Activated CD4-positive, CD25-positive, alpha-beta regulatory T cell treated with anti-CD3 and anti-CD28 coated beads, Interleukin-2, amount 50 U/mL, for 24 hours (primary cell): ENCODE data around the gene ENDOV.
A peak's percentile ranks its signal among the peaks of the same experiment; 100 is the strongest.

Experiments
- ATAC-seq, 2 donors: fragments of 150-1000 bp; cut with Tn5 transposase; one replicate each; pipeline ENCODE4 v1.10.0; 2021; ENCODE audit warnings: mild to moderate bottlenecking in 1 of 2, moderate library complexity in 1 of 2

The ENDOV gene

GRCh38 chr17:80449930-80450576 lies 35.1 kb downstream of the ENDOV start:
- no peak for ATAC-seq

- ATAC-seq, result no peak
These were observed 36.3 kb downstream of the ENDOV start for GRCh38 chr17:80451104-80451775.

- no peak for ATAC-seq
These were observed 37.4 kb downstream of the ENDOV start for GRCh38 chr17:80452173-80452915.

- ATAC-seq, result no peak
These were observed 38.4 kb downstream of the ENDOV start for GRCh38 chr17:80453126-80453997.

GRCh38 chr17:80453998-80454556 lies 39.1 kb downstream of the ENDOV start:
- no peak for ATAC-seq

GRCh38 chr17:80454557-80455335 lies 39.8 kb downstream of the ENDOV start:
- ATAC-seq, result peak; percentile 94

- peak in 1 of 2 donors; percentile 22 for ATAC-seq
These were observed 40.4 kb downstream of the ENDOV start for GRCh38 chr17:80455336-80455710.

GRCh38 chr17:80455784-80456183 lies 40.8 kb downstream of the ENDOV start:
- ATAC-seq, result no peak

GRCh38 chr17:80456465-80457235 lies 41.7 kb downstream of the ENDOV start:
- no peak for ATAC-seq

- ATAC-seq, result no peak
These were observed 42.4 kb downstream of the ENDOV start for GRCh38 chr17:80457236-80457856.

GRCh38 chr17:80458016-80458415 lies 43.0 kb downstream of the ENDOV start:
- ATAC-seq, result no peak

- no peak for ATAC-seq
These were observed 44.3 kb downstream of the ENDOV start for GRCh38 chr17:80459234-80459633.

GRCh38 chr17:80460429-80460834 lies 45.5 kb downstream of the ENDOV start:
- ATAC-seq, result no peak

- ATAC-seq, result no peak
These were observed 46.7 kb downstream of the ENDOV start for GRCh38 chr17:80461528-80462160.

- ATAC-seq, result no peak
These were observed 48.9 kb downstream of the ENDOV start for GRCh38 chr17:80463784-80464400.

GRCh38 chr17:80464486-80464885 lies 49.5 kb downstream of the ENDOV start:
- no peak for ATAC-seq

GRCh38 chr17:80465327-80465974 lies 50.5 kb downstream of the ENDOV start:
- ATAC-seq, result no peak

GRCh38 chr17:80466188-80466705 lies 51.3 kb downstream of the ENDOV start:
- ATAC-seq, result no peak

GRCh38 chr17:80468242-80468641 lies 53.3 kb downstream of the ENDOV start:
- no peak for ATAC-seq
